HepG2 (cell line): Measurements from ENCODE around the gene LTB4R. TPM values are rescaled to one million over a fixed set of nuclear protein-coding genes. Genes with fewer than 3 reads are reported as not detected.
A peak's percentile ranks its signal among the peaks of the same experiment; 100 is the strongest.

Experiments used
- ATF2 ChIP-seq: sonication (generic); formaldehyde crosslinking; IDR thresholded peaks from 2 replicates; pipeline ENCODE4 v1.4.0; 2020; ENCODE audit warnings: missing genetic modification reagents
- BORCS8-MEF2B ChIP-seq: sonication (generic); formaldehyde crosslinking; IDR thresholded peaks from 2 replicates; pipeline ENCODE4 v1.8.0; 2022; ENCODE audit warnings: mild to moderate bottlenecking, missing genetic modification reagents
- CHCHD3 ChIP-seq: sonication (generic); formaldehyde crosslinking; IDR thresholded peaks from 2 replicates; pipeline ENCODE4 v1.8.0; 2022; ENCODE audit warnings: mild to moderate bottlenecking, missing genetic modification reagents, moderate library complexity
- CREB3 ChIP-seq: sonication (generic); formaldehyde crosslinking; IDR thresholded peaks from 2 replicates; pipeline ENCODE4 v1.5.0; 2020; ENCODE audit warnings: missing genetic modification reagents
- GATAD1 ChIP-seq: IDR thresholded peaks from 2 replicates; pipeline ENCODE4 v1.6.1; 2016; ENCODE audit warnings: missing genetic modification reagents, missing compliant biosample characterization
- HINFP ChIP-seq: sonication (generic); formaldehyde crosslinking; IDR thresholded peaks from 2 replicates; pipeline ENCODE4 v1.4.0; 2020; ENCODE audit warnings: low read depth, mild to moderate bottlenecking, missing genetic modification reagents
- JDP2 ChIP-seq: sonication (generic); formaldehyde crosslinking; IDR thresholded peaks from 2 replicates; pipeline ENCODE4 v1.8.1; 2022; ENCODE audit warnings: missing genetic modification reagents, borderline replicate concordance
- KDM6A ChIP-seq: IDR thresholded peaks from 2 replicates; pipeline ENCODE4 v1.6.1; 2016; ENCODE audit warnings: low read depth
- TFE3 ChIP-seq: IDR thresholded peaks from 2 replicates; pipeline ENCODE4 v1.6.1; 2016
- TOE1 ChIP-seq: sonication (generic); formaldehyde crosslinking; IDR thresholded peaks from 2 replicates; pipeline ENCODE4 v1.4.0; 2020; ENCODE audit warnings: mild to moderate bottlenecking, missing genetic modification reagents
- TRAFD1 ChIP-seq: sonication (generic); formaldehyde crosslinking; IDR thresholded peaks from 2 replicates; pipeline ENCODE4 v1.5.1; 2020; ENCODE audit warnings: missing genetic modification reagents, mild to moderate bottlenecking, borderline replicate concordance
- ZFX ChIP-seq: sonication (generic); formaldehyde crosslinking; IDR thresholded peaks from 2 replicates; pipeline ENCODE4 v1.4.0; 2020; ENCODE audit warnings: mild to moderate bottlenecking, low read depth, missing genetic modification reagents, moderate library complexity
- ZIK1 ChIP-seq: sonication (generic); formaldehyde crosslinking; IDR thresholded peaks from 2 replicates; pipeline ENCODE4 v1.5.0; 2020; ENCODE audit warnings: mild to moderate bottlenecking, low read depth, missing genetic modification reagents, borderline replicate concordance
- ZNF317 ChIP-seq: sonication (generic); formaldehyde crosslinking; IDR thresholded peaks from 2 replicates; pipeline ENCODE4 v1.5.0; 2020; ENCODE audit warnings: mild to moderate bottlenecking, missing genetic modification reagents
- ZNF441 ChIP-seq: sonication (generic); formaldehyde crosslinking; IDR thresholded peaks from 2 replicates; pipeline ENCODE4 v1.7.0; 2021; ENCODE audit warnings: missing genetic modification reagents, borderline replicate concordance
- ZNF558 ChIP-seq: sonication (generic); formaldehyde crosslinking; IDR thresholded peaks from 2 replicates; pipeline ENCODE4 v1.9.0; 2022; ENCODE audit warnings: mild to moderate bottlenecking, missing genetic modification reagents, borderline replicate concordance
- ZNF572 ChIP-seq: sonication (generic); formaldehyde crosslinking; IDR thresholded peaks from 2 replicates; pipeline ENCODE4 v1.5.1; 2020; ENCODE audit warnings: mild to moderate bottlenecking, missing genetic modification reagents
- ZNF598 ChIP-seq: sonication (generic); formaldehyde crosslinking; IDR thresholded peaks from 2 replicates; pipeline ENCODE4 v1.5.1; 2020; ENCODE audit warnings: mild to moderate bottlenecking, missing genetic modification reagents, borderline replicate concordance
- ZNF704 ChIP-seq: sonication (generic); formaldehyde crosslinking; IDR thresholded peaks from 2 replicates; pipeline ENCODE4 v1.8.1; 2023; ENCODE audit warnings: mild to moderate bottlenecking, inconsistent platforms, moderate library complexity, missing genetic modification reagents, borderline replicate concordance
- ZNF776 ChIP-seq: sonication (generic); formaldehyde crosslinking; IDR thresholded peaks from 2 replicates; pipeline ENCODE4 v1.4.0; 2020; ENCODE audit warnings: mild to moderate bottlenecking, missing genetic modification reagents
- ZNF816 ChIP-seq: sonication (generic); formaldehyde crosslinking; IDR thresholded peaks from 2 replicates; pipeline ENCODE4 v1.8.0; 2022; ENCODE audit warnings: missing genetic modification reagents, mild to moderate bottlenecking, borderline replicate concordance
- polyA plus RNA-seq, 8 experiments: library from polyadenylated mRNA; depleted of rRNA in 3 of 8; stranded (reverse) in 7 of 8; unstranded in 1 of 8; fragments of >200 nt; fragmentation: Illumina TruSeq in 4 of 8; extraction: Trizol in 4 of 8; gene quantifications; 2 replicates each; pipeline versions ENCODE4 v1.2.1 to v1.2.3, GENCODE V29; 2011 to 2016; ENCODE audit warnings: low read depth in 4 of 8, missing spikeins in 1 of 8, mixed read lengths in 1 of 8; ENCODE audit not compliant: insufficient read depth in 1 of 8
- total RNA-seq, 5 experiments: library from RNA; depleted of rRNA; stranded (reverse); fragments of >200 nt; fragmentation: Illumina TruSeq; extraction: Trizol; gene quantifications; 2 replicates each; pipeline ENCODE4 v1.2.3, GENCODE V29; 2016; ENCODE audit warnings: low read depth in 1 of 5

LTB4R gene
- total and polyA plus RNA-seq, 2 of the 13 experiments (the other 11 are each of a cell fraction or from before 2014, with no cell fraction given), result 3.2 to 8.2 TPM

GRCh38 chr14:24296341-24297157, 14.8 kb upstream of the LTB4R start (continued):
- TF ChIP-seq TRAFD1 (peak; percentile 51; the same call in 1 of the 2 replicates), ZNF558 (CRISPR knock-in tag) (no peak), ZNF317 (CRISPR knock-in tag) (no peak), TOE1 (CRISPR knock-in tag) (no peak), ZFX (CRISPR knock-in tag) (peak; percentile 81), ZNF704 (CRISPR knock-in tag) (no peak), ZIK1 (CRISPR knock-in tag) (no peak), TFE3 (CRISPR knock-in tag) (no peak), GATAD1 (CRISPR knock-in tag) (peak; percentile 71; the same call in 1 of the 2 replicates), ZNF441 (CRISPR knock-in tag) (no peak), CHCHD3 (no peak), ZNF572 (peak; percentile 96; the same call in 1 of the 2 replicates), ZNF598 (peak; percentile 80; the same call in 1 of the 2 replicates), ZNF816 (no peak), CREB3 (CRISPR knock-in tag) (no peak), KDM6A (CRISPR knock-in tag) (no peak; the same call in 1 of the 2 replicates), JDP2 (CRISPR knock-in tag) (no peak), ATF2 (peak; percentile 68), BORCS8-MEF2B (CRISPR knock-in tag) (no peak), HINFP (no peak), ZNF776 (CRISPR knock-in tag) (no peak)
